ENCODE data around the gene SCARF1. TPM values are rescaled to one million over a fixed set of nuclear protein-coding genes. Genes with fewer than 3 reads are reported as not detected.
A peak's percentile ranks its signal among the peaks of the same experiment; 100 is the strongest.
"Not testable (repeated sequence)": the region's sequence is repeated elsewhere in the genome, so short reads cannot be mapped to it uniquely, and the experiment has no call there.

Gene SCARF1
- total RNA-seq, 1 experiment from 2014 or later: 0.14 TPM

DNA sequence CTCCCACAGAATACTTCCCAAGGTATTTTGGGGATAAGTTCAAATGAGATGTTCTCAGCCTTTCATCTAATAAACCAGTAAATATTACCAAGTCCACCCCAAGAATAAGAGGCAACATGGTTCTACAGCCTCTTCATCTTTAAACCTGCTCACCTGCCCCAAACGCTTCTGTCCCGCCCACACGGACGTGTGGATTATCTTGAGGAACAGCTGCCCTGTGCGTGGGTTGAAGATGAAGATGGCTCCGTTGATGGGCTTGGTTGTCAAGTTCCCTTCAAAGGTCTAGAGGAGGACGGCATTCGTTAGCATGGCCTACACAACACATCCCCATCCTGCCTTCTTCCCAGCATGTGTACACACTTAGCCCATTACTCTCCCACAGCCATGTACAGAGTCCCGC, 12.6 kb upstream of the SCARF1 start:
- no peaks in the 10 kb centered on the region for H3K9me3 Mint-ChIP-seq (ENCODE audit: unreplicated experiment)
- H3K4me3 Mint-ChIP-seq (ENCODE audit: unreplicated experiment): no peak overlapping the region
- no peaks in the 10 kb centered on the region for H3K4me1 Mint-ChIP-seq (ENCODE audit: low read depth, unreplicated experiment)
- H3K9me3 ChIP-seq: no peaks in the 10 kb centered on the region
- TF ChIP-seq, protein P1, sequence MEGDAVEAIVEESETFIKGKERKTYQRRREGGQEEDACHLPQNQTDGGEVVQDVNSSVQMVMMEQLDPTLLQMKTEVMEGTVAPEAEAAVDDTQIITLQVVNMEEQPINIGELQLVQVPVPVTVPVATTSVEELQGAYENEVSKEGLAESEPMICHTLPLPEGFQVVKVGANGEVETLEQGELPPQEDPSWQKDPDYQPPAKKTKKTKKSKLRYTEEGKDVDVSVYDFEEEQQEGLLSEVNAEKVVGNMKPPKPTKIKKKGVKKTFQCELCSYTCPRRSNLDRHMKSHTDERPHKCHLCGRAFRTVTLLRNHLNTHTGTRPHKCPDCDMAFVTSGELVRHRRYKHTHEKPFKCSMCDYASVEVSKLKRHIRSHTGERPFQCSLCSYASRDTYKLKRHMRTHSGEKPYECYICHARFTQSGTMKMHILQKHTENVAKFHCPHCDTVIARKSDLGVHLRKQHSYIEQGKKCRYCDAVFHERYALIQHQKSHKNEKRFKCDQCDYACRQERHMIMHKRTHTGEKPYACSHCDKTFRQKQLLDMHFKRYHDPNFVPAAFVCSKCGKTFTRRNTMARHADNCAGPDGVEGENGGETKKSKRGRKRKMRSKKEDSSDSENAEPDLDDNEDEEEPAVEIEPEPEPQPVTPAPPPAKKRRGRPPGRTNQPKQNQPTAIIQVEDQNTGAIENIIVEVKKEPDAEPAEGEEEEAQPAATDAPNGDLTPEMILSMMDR (IDR thresholded peaks at IDR 0.05; ENCODE audit: insufficient read depth in 1 of 2, low read depth in 1 of 2, low read length in 1 of 2, severe bottlenecking in 1 of 2, unreplicated experiment in 1 of 2): no peak
- intact Hi-C loops (cut with micrococcal nuclease; ENCODE audit: unreplicated experiment): no loop called here
- H3K27ac Mint-ChIP-seq (ENCODE audit: unreplicated experiment): no peak overlapping the region
- H3K36me3 Mint-ChIP-seq (ENCODE audit: insufficient read depth, unreplicated experiment): peaks cover 100% of the 10 kb centered on the region
- H3K27me3 Mint-ChIP-seq (ENCODE audit: insufficient read depth, unreplicated experiment): no peaks in the 10 kb centered on the region
- no TSS peak for BruUV-seq (replicated peaks)
- H3K27me3 ChIP-seq (replicated peaks; ENCODE audit: control insufficient read depth, insufficient read depth, low read length): no peaks in the 10 kb centered on the region
- H3K4me1 ChIP-seq: no peaks in the 10 kb centered on the region
- DNase-seq: no peak
- ChIA-PET POLR2A (no interaction called here), CTCF (no interaction called here)
- no peak overlapping the region for H3K4me3 ChIP-seq (ENCODE audit: low read depth, low read length)
- peaks cover 24% of the 10 kb centered on the region for H3K36me3 ChIP-seq (ENCODE audit: control insufficient read depth, insufficient read depth, low read length)

DNA sequence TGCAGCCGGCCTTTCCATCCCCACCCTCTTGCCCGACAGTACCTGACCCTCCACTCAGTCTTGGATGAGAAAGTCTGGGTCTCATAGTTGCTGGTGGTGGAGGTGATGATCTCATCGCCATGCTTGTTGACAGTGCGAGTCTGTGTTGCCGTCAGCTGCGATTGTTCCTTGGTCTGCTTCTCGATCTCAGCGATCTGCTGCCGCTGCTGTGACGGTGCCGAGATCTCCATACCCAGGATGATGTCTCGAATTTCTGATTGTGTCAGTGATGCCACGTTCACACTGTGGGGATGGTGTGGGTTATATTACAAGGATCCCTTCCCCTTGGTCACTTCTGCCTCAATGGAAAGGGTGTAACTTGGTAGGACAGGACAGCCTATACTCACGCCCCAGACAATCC, 8.2 kb upstream of the SCARF1 start:
- no peaks in the 10 kb centered on the region for H3K27me3 ChIP-seq (replicated peaks; ENCODE audit: control insufficient read depth, insufficient read depth, low read length)
- H3K27ac Mint-ChIP-seq (ENCODE audit: unreplicated experiment): no peak overlapping the region
- no peaks in the 10 kb centered on the region for H3K27me3 Mint-ChIP-seq (ENCODE audit: insufficient read depth, unreplicated experiment)
- H3K4me1 Mint-ChIP-seq (ENCODE audit: low read depth, unreplicated experiment): peaks cover 6% of the 10 kb centered on the region
- H3K4me1 ChIP-seq: peaks cover 5% of the 10 kb centered on the region; the same call in 1 of the 2 replicates
- ChIA-PET POLR2A (no interaction called here), CTCF (no interaction called here)
- peaks cover 28% of the 10 kb centered on the region for H3K36me3 ChIP-seq (ENCODE audit: control insufficient read depth, insufficient read depth, low read length)
- intact Hi-C loops (cut with micrococcal nuclease; ENCODE audit: unreplicated experiment): no loop called here
- no peak overlapping the region for H3K4me3 ChIP-seq (ENCODE audit: low read depth, low read length)
- H3K9me3 ChIP-seq: no peaks in the 10 kb centered on the region
- no peak overlapping the region for H3K4me3 Mint-ChIP-seq (ENCODE audit: unreplicated experiment)
- TF ChIP-seq, protein P1 (IDR thresholded peaks at IDR 0.05; ENCODE audit: insufficient read depth in 1 of 2, low read depth in 1 of 2, low read length in 1 of 2, severe bottlenecking in 1 of 2, unreplicated experiment in 1 of 2): no peak
- no TSS peak for BruUV-seq (replicated peaks)
- DNase-seq: no peak
- peaks cover 89% of the 10 kb centered on the region for H3K36me3 Mint-ChIP-seq (ENCODE audit: insufficient read depth, unreplicated experiment)
- no peaks in the 10 kb centered on the region for H3K9me3 Mint-ChIP-seq (ENCODE audit: unreplicated experiment)

DNA sequence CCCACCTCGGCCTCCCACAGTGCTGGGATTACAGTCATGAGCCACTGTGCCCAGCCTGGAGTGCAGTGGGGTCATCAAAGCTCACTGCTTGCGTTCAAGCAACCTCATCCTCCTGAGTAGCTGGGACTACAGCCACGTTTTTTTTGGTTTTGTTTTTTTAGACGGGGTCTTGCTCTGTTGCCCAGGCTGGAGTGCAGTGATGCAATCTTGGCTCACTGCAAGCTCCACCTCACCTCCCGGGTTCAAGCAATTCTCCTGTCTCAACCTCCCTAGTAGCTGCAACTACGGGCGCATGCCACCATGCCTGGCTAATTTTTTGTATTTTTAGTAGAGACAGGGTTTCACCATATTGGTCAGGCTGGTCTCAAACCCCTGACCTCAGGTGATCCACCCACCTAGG, 7.3 kb upstream of the SCARF1 start:
- H3K27me3 ChIP-seq (replicated peaks; ENCODE audit: control insufficient read depth, insufficient read depth, low read length); H3K9me3 Mint-ChIP-seq (ENCODE audit: unreplicated experiment); intact Hi-C loops (cut with micrococcal nuclease; ENCODE audit: unreplicated experiment); H3K4me3 Mint-ChIP-seq (ENCODE audit: unreplicated experiment); H3K4me3 ChIP-seq (ENCODE audit: low read depth, low read length); H3K4me1 ChIP-seq; DNase-seq; H3K4me1 Mint-ChIP-seq (ENCODE audit: low read depth, unreplicated experiment); H3K9me3 ChIP-seq; BruUV-seq (replicated peaks); POLR2A ChIA-PET; H3K27me3 Mint-ChIP-seq (ENCODE audit: insufficient read depth, unreplicated experiment): not testable (repeated sequence)
- CTCF ChIA-PET: interaction anchor here (1.1 kb wide), 1 partner anchor 78 kb away, joined by 3 read pairs; no protein-coding TSS in a partner anchor
- peaks cover 24% of the 10 kb centered on the region for H3K36me3 ChIP-seq (ENCODE audit: control insufficient read depth, insufficient read depth, low read length)
- Mint-ChIP-seq H3K36me3 (ENCODE audit: insufficient read depth, unreplicated experiment) (peaks cover 79% of the 10 kb centered on the region), H3K27ac (ENCODE audit: unreplicated experiment) (peak overlapping the region; percentile 22)

DNA sequence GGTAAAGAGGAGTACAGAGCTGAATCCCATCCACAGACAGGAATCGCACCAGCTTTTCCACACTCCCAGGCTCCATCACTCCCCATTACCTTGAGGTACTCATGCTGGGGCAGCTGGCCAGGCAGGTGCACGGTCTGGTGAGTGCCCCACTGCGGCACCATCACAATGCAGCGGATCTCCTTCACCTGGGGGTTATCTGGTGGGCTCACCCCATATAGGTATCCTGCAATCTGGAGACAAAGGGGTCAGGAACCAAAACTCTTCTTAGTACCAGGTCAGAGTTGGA, 6.0 kb upstream of the SCARF1 start:
- Mint-ChIP-seq H3K9me3 (ENCODE audit: unreplicated experiment) (no peaks in the 10 kb centered on the region), H3K27ac (ENCODE audit: unreplicated experiment) (no peak overlapping the region), H3K4me3 (ENCODE audit: unreplicated experiment) (no peak overlapping the region), H3K36me3 (ENCODE audit: insufficient read depth, unreplicated experiment) (peaks cover 66% of the 10 kb centered on the region), H3K4me1 (ENCODE audit: low read depth, unreplicated experiment) (peaks cover 6% of the 10 kb centered on the region), H3K27me3 (ENCODE audit: insufficient read depth, unreplicated experiment) (no peaks in the 10 kb centered on the region)
- BruUV-seq (replicated peaks): no TSS peak
- H3K36me3 ChIP-seq (ENCODE audit: control insufficient read depth, insufficient read depth, low read length): peaks cover 24% of the 10 kb centered on the region
- TF ChIP-seq, protein P1 (IDR thresholded peaks at IDR 0.05; ENCODE audit: insufficient read depth in 1 of 2, low read depth in 1 of 2, low read length in 1 of 2, severe bottlenecking in 1 of 2, unreplicated experiment in 1 of 2): no peak
- CTCF ChIA-PET: no interaction called here
- POLR2A ChIA-PET: no interaction called here
- no peak for DNase-seq
- no peaks in the 10 kb centered on the region for H3K27me3 ChIP-seq (replicated peaks; ENCODE audit: control insufficient read depth, insufficient read depth, low read length)
- no peak overlapping the region for H3K4me3 ChIP-seq (ENCODE audit: low read depth, low read length)
- H3K9me3 ChIP-seq: no peaks in the 10 kb centered on the region
- peaks cover 8% of the 10 kb centered on the region; the same call in 1 of the 2 replicates for H3K4me1 ChIP-seq
- intact Hi-C loops (cut with micrococcal nuclease; ENCODE audit: unreplicated experiment): no loop called here
